K562 (cell line): Measurements from ENCODE around the gene SNRPA. TPM values are rescaled to one million over a fixed set of nuclear protein-coding genes. Genes with fewer than 3 reads are reported as not detected.

Source experiments
- ATAC-seq: fragments of 200-7000 bp; cut with Tn5 transposase; 3 replicates; pipeline ENCODE4 v1.9.1; 2020; ENCODE audit warnings: moderate library complexity
- BruUV-seq: library from RNA; stranded (reverse); fragments of 400-500 nt; replicated peaks from 2 replicates; lab custom pipeline; 2021; lab: Mats Ljungman, UMichigan
- CTCF ChIA-PET: fragments of 300-600 bp; formaldehyde crosslinking; extraction: SDS; loops from one replicate; lab custom pipeline; 2021; ENCODE audit warnings: low intra/inter-chr PET ratio; lab: Yijun Ruan, JAX
- POLR2A ChIA-PET: fragments of 300-600, 350-650 bp; sonication (Branson Sonifier 250); formaldehyde crosslinking; extraction: SDS; loops from one replicate; lab custom pipeline; 2021; ENCODE audit warnings: antibody characterized with exemption, inconsistent platforms; lab: Yijun Ruan, JAX
- DNase-seq, 4 experiments: peaks; one replicate each; pipeline versions ENCODE4 v3.0.0 to v3.0.0-alpha.2; 2011 to 2018; ENCODE audit warnings: low spot score in 3 of 4, mixed read lengths in 3 of 4; ENCODE audit errors: extremely low read depth in 1 of 4
- FAIRE-seq: peaks from 2 replicates; lab custom pipeline; 2011; peaks lifted over from hg19 to GRCh38; lab: Jason Lieb, UNC
- H2AFZ ChIP-seq: 2 replicates; pipeline ENCODE4 v1.6.0; 2011; ENCODE audit warnings: low read depth, low read length, control low read depth, inconsistent platforms
- H3K27ac ChIP-seq: fragments of 200-600 bp; 3 replicates; pipeline ENCODE4 v1.8.0; 2011; ENCODE audit warnings: low read depth, mild to moderate bottlenecking, control low read depth, inconsistent platforms, low read length, moderate library complexity, mixed read lengths; ENCODE audit errors: extremely low read depth
- H3K27me3 ChIP-seq, 2 experiments: fragments of 300-600 bp in 1 of 2; 2 replicates in 1 of 2; 3 replicates in 1 of 2; pipeline versions ENCODE4 v1.6.0 to v1.8.0; 2011; ENCODE audit warnings: inconsistent platforms in 2 of 2, low read length in 2 of 2, mild to moderate bottlenecking in 1 of 2, mixed read lengths in 1 of 2, moderate library complexity in 1 of 2; ENCODE audit not compliant: control insufficient read depth in 2 of 2, insufficient read depth in 2 of 2
- H3K36me3 ChIP-seq: fragments of 300-600 bp; 3 replicates; pipeline ENCODE4 v1.8.0; 2011; ENCODE audit warnings: mild to moderate bottlenecking, low read length, inconsistent platforms; ENCODE audit not compliant: control insufficient read depth, insufficient read depth
- H3K4me1 ChIP-seq, 2 experiments: fragments of 200-600 bp in 1 of 2; replicated peaks in 1 of 2; 2 replicates in 1 of 2; 3 replicates in 1 of 2; pipeline versions ENCODE4 v1.5.1 to v1.8.0; 2011; ENCODE audit warnings: inconsistent platforms in 2 of 2, low read length in 2 of 2, mild to moderate bottlenecking in 1 of 2, mixed read lengths in 1 of 2, moderate library complexity in 1 of 2; ENCODE audit not compliant: control insufficient read depth in 2 of 2, insufficient read depth in 2 of 2
- H3K4me2 ChIP-seq: 2 replicates; pipeline ENCODE4 v1.6.1; 2011; ENCODE audit warnings: low read length, control low read depth, inconsistent platforms, mixed read lengths; ENCODE audit not compliant: insufficient read depth
- H3K4me3 ChIP-seq: fragments of 200-600 bp; sonication (generic), shearing (Covaris generic); 2 replicates; pipeline ENCODE4 v1.5.1; 2016; ENCODE audit warnings: control low read depth, inconsistent platforms
- H3K79me2 ChIP-seq: fragments of 200-600 bp; 3 replicates; pipeline ENCODE4 v1.8.0; 2011; ENCODE audit warnings: low read length, inconsistent platforms; ENCODE audit not compliant: control insufficient read depth, insufficient read depth
- H3K9ac ChIP-seq, 2 experiments: 2 replicates each; pipeline versions ENCODE4 v1.6.0 to v1.6.1; 2011; ENCODE audit warnings: low read depth in 2 of 2, low read length in 2 of 2, control low read depth in 1 of 2, inconsistent platforms in 1 of 2, mild to moderate bottlenecking in 1 of 2, mixed read lengths in 1 of 2; ENCODE audit not compliant: insufficient read depth in 1 of 2
- H3K9me1 ChIP-seq: one replicate; pipeline ENCODE4 v1.6.0; 2011; ENCODE audit warnings: inconsistent platforms, mild to moderate bottlenecking, low read length, moderate library complexity; ENCODE audit not compliant: control insufficient read depth, insufficient read depth
- H3K9me3 ChIP-seq: replicated peaks from 2 replicates; pipeline ENCODE4 v1.5.1; 2011; ENCODE audit warnings: low read depth, low read length, inconsistent platforms; ENCODE audit not compliant: control insufficient read depth, insufficient read depth
- H4K20me1 ChIP-seq: replicated peaks from 2 replicates; pipeline ENCODE4 v1.6.1; 2011; ENCODE audit warnings: low read length, inconsistent platforms, mixed read lengths; ENCODE audit not compliant: control insufficient read depth, insufficient read depth
- CTBP1 ChIP-seq: fragments of 450-650 bp; IDR thresholded peaks from 2 replicates; pipeline ENCODE4 v1.6.1; 2016; ENCODE audit warnings: borderline replicate concordance
- HLTF ChIP-seq: fragments of 450-650 bp; IDR thresholded peaks from 2 replicates; pipeline ENCODE4 v1.6.1; 2016
- POLR2B ChIP-seq: fragments of 450-650 bp; IDR thresholded peaks from 2 replicates; pipeline ENCODE4 v1.6.1; 2018; ENCODE audit warnings: low read depth; ENCODE audit not compliant: partially characterized antibody
- RAD21 ChIP-seq, 2 experiments: fragments of 250-450 bp in 1 of 2; fragments of 450-650 bp in 1 of 2; sonication (Bioruptor Pico) in 1 of 2; formaldehyde crosslinking in 1 of 2; IDR thresholded peaks in 1 of 2; conservative IDR thresholded peaks in 1 of 2; 2 replicates each; pipeline versions ENCODE4 v1.4.0 to v1.8.0; 2020 to 2022; ENCODE audit warnings: mild to moderate bottlenecking in 2 of 2, moderate library complexity in 1 of 2
- SIX5 ChIP-seq, 2 experiments: IDR thresholded peaks; 2 replicates each; pipeline ENCODE4 v1.6.1; 2011; ENCODE audit warnings: low read length in 2 of 2, borderline replicate concordance in 1 of 2, low read depth in 1 of 2, mild to moderate bottlenecking in 1 of 2, moderate library complexity in 1 of 2; ENCODE audit not compliant: insufficient read depth in 1 of 2
- WGBS: fragments of 100-300 bp; shearing (Covaris generic); methylation state at CpG from one replicate; pipeline ENCODE4 v1.1.6; 2016; ENCODE audit warnings: low coverage, mixed read lengths; ENCODE audit not compliant: insufficient coverage; ENCODE audit errors: missing lambda C conversion rate; 5-methylcytosine and 5-hydroxymethylcytosine counted together
- in situ Hi-C: fragments of 300-500 bp; cut with MboI; formaldehyde crosslinking; loops from 4 replicates; pipeline ENCODE4 v1.15.0; 2018; ENCODE audit warnings: inconsistent platforms, mixed read lengths
- intact Hi-C: fragments of 100-400 bp; cut with micrococcal nuclease; formaldehyde crosslinking; loops from 2 replicates; pipeline ENCODE4 v1.14.2; 2022
- polyA plus RNA-seq, 8 experiments: library from polyadenylated mRNA; depleted of rRNA in 4 of 8; stranded (reverse) in 5 of 8; unstranded in 3 of 8; fragments of >200 nt; fragmentation: Nextera tagmentation in 2 of 8; fragmentation: Illumina TruSeq in 1 of 8; extraction: Ambion mirVana in 2 of 8; extraction: Trizol in 1 of 8; gene quantifications; 2 replicates each; pipeline versions ENCODE4 v1.2.1 to v1.2.3, GENCODE V29; 2011 to 2014; ENCODE audit warnings: inconsistent platforms in 1 of 8, missing spikeins in 1 of 8
- total RNA-seq, 7 experiments: library from RNA; depleted of rRNA in 6 of 7; stranded (reverse); fragments of >200 nt in 6 of 7; fragmentation: Illumina TruSeq in 2 of 7; extraction: Trizol in 2 of 7; gene quantifications; 2 replicates each; pipeline versions ENCODE4 v1.2.1 to v1.2.3, GENCODE V29; 2011 to 2021; ENCODE audit warnings: low replicate concordance in 1 of 7
- TF ChIP-seq, protein P1 (sequence below): fragments of 450-650 bp; IDR thresholded peaks from 2 replicates; pipeline ENCODE4 v1.6.1; 2016
- TF ChIP-seq, protein P2 (sequence below), 3 experiments: IDR thresholded peaks in 2 of 3; conservative IDR thresholded peaks in 1 of 3; 2 replicates each; pipeline ENCODE4 v1.5.1; 2011 to 2012; ENCODE audit warnings: low read length in 3 of 3, mild to moderate bottlenecking in 3 of 3, control low read depth in 2 of 3, improper control_type of control experiment in 1 of 3, inconsistent platforms in 1 of 3, low read depth in 1 of 3, mixed read lengths in 1 of 3, moderate library complexity in 1 of 3; ENCODE audit not compliant: insufficient read depth in 2 of 3
- TF ChIP-seq, protein P3 (sequence below), 2 experiments: fragments of 450-650 bp; formaldehyde crosslinking in 1 of 2; IDR thresholded peaks; 2 replicates each; pipeline versions ENCODE4 v1.4.0 to v1.6.1; 2014 to 2020; ENCODE audit warnings: mild to moderate bottlenecking in 2 of 2, borderline replicate concordance in 1 of 2, low read depth in 1 of 2

SNRPA gene
- total and polyA plus RNA-seq, 9 of the 15 experiments (the other 6 are each of a cell fraction or from before 2014, with no cell fraction given), result 16.3 to 311 (median 193) TPM

DNA sequence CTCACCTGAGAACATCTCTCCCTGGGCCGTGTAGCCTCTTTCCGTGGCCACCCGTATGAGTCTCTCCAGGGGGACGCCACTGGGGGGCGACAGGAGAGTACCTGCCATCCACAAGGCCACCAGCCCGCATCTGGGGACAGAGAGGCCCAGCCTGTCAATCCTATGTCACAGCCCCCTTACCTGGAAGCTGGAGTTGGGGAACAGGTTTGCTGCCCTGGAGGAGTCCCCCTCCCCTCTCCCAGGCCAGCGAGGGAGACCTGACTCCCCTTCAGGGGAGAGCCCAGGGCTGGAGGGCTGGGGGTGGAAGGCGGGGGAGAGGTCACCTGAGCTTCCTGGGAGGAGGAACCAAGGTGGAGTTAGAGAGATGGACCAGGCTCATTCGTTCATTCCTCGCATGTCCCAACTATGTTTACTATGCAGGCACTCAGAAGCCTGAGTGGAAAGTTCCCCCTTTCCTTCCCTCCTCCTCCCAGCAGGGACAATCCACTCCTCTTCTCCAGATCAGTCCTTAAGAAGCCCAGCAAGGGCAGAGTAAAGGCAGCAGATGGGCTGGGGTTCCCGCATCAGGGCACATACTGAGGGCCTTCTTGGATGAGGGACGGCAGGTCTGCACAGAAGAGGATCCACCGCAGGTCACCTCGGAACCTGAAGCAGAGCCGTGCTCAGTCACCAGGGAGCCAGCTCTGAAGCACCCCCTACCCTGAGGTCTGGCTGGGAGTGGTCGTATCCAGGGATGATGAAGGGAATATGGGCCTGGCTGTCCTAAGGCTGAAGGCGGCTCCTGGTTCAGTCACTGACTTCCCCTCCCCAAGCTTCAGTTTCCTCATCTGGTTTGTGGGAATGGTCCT lies 6.2 kb upstream of the SNRPA start:
- no peak overlapping the region for H3K4me3 ChIP-seq
- DNase-seq (peak; percentile 42 to 64 (median 56)), ATAC-seq (peak; percentile 75), FAIRE-seq (no peak)
- H3K27me3 ChIP-seq, result no peaks in the 10 kb centered on the region
- H3K27ac ChIP-seq, result no peak overlapping the region
- H3K4me1 ChIP-seq, result peaks cover 13 to 52% of the 10 kb centered on the region in 2 experiments
- no peaks in the 10 kb centered on the region for H3K9me3 ChIP-seq
- no peaks in the 10 kb centered on the region for H3K9me1 ChIP-seq
- peak overlapping the region in 1 of 2 experiments; percentile 85; a peak in 2 of 4 replicates for H3K9ac ChIP-seq
- BruUV-seq, result no TSS peak
- ChIA-PET CTCF (no interaction called here), POLR2A (interaction anchor here (0.7 to 1.8 kb wide), 6 partner anchors 9 to 24 kb away, joined by 3 to 6 read pairs (median 3); no protein-coding TSS in a partner anchor)
- in situ Hi-C loops (no loop called here), intact Hi-C loops (loop anchor here (5.0 kb wide), 1 partner anchor 82 kb away; no protein-coding TSS in a partner anchor)
- H2AFZ ChIP-seq, result no peak overlapping the region
- no peak overlapping the region for H3K4me2 ChIP-seq
- 54% methylated on average over 15 of the region's 17 CpGs for WGBS
- H3K36me3 ChIP-seq, result peaks cover 7% of the 10 kb centered on the region; the same call in 2 of the 3 replicates
- peaks cover 21% of the 10 kb centered on the region for H3K79me2 ChIP-seq
- 0 out of 2 replicates have a peak, but pooled peaks cover 3% of the 10 kb centered on the region for H4K20me1 ChIP-seq
- TF ChIP-seq RAD21 (CRISPR knock-in tag; conservative IDR thresholded peaks at IDR 0.05 in 1 of 2, IDR thresholded peaks at IDR 0.05 in 1 of 2) (peak in 1 of 2 experiments; percentile 54; a peak in 3 of 4 replicates), CTBP1 (peak; percentile 64), POLR2B (no peak), SIX5 (IDR thresholded peaks at IDR 0.05; ENCODE audit: borderline replicate concordance in 1 of 2, insufficient read depth in 1 of 2, low read depth in 1 of 2, low read length in 2 of 2) (no peak), HLTF (no peak)
- TF ChIP-seq, protein P1, sequence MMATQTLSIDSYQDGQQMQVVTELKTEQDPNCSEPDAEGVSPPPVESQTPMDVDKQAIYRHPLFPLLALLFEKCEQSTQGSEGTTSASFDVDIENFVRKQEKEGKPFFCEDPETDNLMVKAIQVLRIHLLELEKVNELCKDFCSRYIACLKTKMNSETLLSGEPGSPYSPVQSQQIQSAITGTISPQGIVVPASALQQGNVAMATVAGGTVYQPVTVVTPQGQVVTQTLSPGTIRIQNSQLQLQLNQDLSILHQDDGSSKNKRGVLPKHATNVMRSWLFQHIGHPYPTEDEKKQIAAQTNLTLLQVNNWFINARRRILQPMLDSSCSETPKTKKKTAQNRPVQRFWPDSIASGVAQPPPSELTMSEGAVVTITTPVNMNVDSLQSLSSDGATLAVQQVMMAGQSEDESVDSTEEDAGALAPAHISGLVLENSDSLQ, result peak; percentile 75
- TF ChIP-seq, protein P2, sequence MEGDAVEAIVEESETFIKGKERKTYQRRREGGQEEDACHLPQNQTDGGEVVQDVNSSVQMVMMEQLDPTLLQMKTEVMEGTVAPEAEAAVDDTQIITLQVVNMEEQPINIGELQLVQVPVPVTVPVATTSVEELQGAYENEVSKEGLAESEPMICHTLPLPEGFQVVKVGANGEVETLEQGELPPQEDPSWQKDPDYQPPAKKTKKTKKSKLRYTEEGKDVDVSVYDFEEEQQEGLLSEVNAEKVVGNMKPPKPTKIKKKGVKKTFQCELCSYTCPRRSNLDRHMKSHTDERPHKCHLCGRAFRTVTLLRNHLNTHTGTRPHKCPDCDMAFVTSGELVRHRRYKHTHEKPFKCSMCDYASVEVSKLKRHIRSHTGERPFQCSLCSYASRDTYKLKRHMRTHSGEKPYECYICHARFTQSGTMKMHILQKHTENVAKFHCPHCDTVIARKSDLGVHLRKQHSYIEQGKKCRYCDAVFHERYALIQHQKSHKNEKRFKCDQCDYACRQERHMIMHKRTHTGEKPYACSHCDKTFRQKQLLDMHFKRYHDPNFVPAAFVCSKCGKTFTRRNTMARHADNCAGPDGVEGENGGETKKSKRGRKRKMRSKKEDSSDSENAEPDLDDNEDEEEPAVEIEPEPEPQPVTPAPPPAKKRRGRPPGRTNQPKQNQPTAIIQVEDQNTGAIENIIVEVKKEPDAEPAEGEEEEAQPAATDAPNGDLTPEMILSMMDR (IDR thresholded peaks at IDR 0.05 in 2 of 3, conservative IDR thresholded peaks at IDR 0.05 in 1 of 3; ENCODE audit: insufficient read depth in 2 of 3, low read depth in 1 of 3, low read length in 3 of 3), result peak; percentile 55 to 57 (median 56)
- TF ChIP-seq, protein P3, sequence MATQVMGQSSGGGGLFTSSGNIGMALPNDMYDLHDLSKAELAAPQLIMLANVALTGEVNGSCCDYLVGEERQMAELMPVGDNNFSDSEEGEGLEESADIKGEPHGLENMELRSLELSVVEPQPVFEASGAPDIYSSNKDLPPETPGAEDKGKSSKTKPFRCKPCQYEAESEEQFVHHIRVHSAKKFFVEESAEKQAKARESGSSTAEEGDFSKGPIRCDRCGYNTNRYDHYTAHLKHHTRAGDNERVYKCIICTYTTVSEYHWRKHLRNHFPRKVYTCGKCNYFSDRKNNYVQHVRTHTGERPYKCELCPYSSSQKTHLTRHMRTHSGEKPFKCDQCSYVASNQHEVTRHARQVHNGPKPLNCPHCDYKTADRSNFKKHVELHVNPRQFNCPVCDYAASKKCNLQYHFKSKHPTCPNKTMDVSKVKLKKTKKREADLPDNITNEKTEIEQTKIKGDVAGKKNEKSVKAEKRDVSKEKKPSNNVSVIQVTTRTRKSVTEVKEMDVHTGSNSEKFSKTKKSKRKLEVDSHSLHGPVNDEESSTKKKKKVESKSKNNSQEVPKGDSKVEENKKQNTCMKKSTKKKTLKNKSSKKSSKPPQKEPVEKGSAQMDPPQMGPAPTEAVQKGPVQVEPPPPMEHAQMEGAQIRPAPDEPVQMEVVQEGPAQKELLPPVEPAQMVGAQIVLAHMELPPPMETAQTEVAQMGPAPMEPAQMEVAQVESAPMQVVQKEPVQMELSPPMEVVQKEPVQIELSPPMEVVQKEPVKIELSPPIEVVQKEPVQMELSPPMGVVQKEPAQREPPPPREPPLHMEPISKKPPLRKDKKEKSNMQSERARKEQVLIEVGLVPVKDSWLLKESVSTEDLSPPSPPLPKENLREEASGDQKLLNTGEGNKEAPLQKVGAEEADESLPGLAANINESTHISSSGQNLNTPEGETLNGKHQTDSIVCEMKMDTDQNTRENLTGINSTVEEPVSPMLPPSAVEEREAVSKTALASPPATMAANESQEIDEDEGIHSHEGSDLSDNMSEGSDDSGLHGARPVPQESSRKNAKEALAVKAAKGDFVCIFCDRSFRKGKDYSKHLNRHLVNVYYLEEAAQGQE (IDR thresholded peaks at IDR 0.05; ENCODE audit: borderline replicate concordance), result peak; percentile 27; the same call in 1 of the 2 replicates
- TF ChIP-seq, protein P3 (CRISPR knock-in tag; IDR thresholded peaks at IDR 0.05; ENCODE audit: low read depth), result no peak
